ENCODE data around the gene ARFRP1.

Gene ARFRP1

GRCh38 chr20:63707558-63708300 is at the start of gene ARFRP1, which contains the start of gene ZGPAT:
ARFRP1 (minus strand) TSS chr20:63707976; CDS start chr20:63707091, 885 bp downstream.
ZGPAT (plus strand) TSS chr20:63708039; CDS start chr20:63708581, 542 bp downstream.
- DNase-seq = peak; percentile 77 to 85

DNA sequence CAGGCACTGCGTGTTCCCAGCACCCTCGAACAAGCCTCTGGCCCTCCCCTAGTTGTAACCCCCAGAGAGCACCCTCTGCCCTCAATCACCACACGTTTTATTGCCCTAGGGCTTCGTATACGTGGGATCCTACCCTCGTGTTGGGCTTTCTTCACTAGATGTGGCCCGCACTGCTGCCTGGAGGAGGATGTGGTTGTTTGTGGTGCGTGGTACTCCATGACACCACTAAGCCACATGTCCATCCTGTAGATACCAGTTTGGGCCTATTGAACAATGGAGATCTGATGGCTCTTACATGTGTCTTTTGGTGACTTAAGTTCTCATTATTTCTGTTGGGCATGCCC is 48.8 kb upstream of the ARFRP1 start:
- DNase-seq = no peak

GRCh38 chr20:63755933-63756647 is 48.3 kb upstream of the ARFRP1 start:
- DNase-seq = no peak

DNA sequence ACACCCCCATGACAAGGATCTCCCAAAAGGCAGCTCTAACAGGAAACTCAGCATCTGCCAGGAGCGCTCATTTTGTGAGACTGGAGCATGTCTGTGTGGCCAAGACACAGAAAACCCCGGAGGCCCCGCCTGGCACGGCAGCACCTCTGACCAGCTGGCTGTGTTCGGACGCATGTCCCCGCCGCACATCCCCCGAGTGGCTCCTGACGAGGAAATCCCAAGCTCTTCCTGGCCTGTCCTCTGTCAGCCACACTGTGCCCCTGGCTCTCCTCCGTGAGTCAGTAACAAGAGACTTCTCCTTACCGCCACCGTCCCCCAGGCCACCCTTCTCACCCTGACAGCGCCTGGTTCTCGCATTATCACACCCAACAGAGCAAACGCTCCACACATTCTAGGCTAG is 46.2 kb upstream of the ARFRP1 start:
- no peak for DNase-seq

GRCh38 chr20:63753381-63753780 is 45.6 kb upstream of the ARFRP1 start:
- DNase-seq = no peak

DNA sequence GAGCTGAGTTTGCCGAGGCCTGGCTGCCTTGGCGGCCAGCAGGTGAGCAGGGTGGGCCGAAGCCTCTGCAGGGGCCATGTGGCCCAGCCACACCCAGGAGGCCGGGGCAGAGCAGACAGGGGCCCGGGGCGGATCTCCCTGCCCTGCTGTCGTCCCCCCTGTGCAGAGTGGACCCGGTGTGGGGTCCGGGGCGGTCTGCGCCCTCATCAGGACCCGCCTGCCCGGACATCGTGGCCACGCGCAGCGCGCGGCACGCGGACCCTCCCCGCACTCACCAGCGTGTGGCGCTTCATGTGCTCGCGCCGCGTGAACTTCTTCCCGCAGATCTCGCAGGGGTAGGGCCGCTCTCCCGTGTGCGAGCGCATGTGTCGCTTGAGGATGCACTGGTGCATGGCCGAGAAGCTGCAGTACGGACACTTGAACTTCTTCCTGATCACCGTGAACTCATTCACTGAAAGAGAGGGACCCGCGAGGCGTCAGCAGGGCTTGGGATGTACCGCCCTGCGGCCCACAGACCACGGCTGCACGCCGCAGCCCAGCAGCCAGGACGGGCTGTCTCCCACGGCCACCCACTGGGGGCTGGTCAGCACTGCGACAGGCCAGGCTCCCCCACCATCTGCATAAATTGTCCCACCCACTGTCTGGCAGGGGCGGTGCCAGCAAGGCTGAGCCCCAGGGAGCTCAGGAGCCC is 44.8 kb upstream of the ARFRP1 start:
- DNase-seq = no peak

- DNase-seq = no peak
These were observed 43.9 kb upstream of the ARFRP1 start for GRCh38 chr20:63751471-63752271.

GRCh38 chr20:63750807-63751470 is 43.2 kb upstream of the ARFRP1 start:
- no peak for DNase-seq

- DNase-seq = no peak
These were observed 42.1 kb upstream of the ARFRP1 start for GRCh38 chr20:63749597-63750508.

GRCh38 chr20:63748934-63749270 is 41.1 kb upstream of the ARFRP1 start:
- no peak for DNase-seq

GRCh38 chr20:63748070-63748933 is 40.5 kb upstream of the ARFRP1 start:
- no peak for DNase-seq

DNA sequence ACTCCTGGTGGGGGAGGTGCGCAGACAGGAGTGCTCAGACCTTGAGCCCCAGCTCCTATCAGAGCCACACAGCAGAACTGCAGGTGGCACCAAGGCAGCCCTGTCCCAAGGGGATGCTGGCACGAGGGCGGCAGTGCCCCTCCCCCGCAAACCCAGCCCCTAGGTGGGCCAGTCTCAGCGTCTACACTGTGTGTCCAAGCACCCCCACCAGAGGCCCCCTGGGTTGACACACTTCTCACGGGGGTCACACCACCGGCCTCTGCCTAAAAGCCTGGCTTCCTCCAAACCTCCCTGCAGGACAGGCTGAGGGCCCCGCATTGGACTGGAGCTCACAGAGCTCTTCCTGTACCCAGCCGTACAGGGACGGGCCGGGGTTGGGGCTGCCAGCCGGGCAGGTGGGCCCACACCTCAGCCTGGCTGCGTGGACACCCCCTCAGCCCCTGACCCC is 39.9 kb upstream of the ARFRP1 start:
- DNase-seq = no peak

DNA sequence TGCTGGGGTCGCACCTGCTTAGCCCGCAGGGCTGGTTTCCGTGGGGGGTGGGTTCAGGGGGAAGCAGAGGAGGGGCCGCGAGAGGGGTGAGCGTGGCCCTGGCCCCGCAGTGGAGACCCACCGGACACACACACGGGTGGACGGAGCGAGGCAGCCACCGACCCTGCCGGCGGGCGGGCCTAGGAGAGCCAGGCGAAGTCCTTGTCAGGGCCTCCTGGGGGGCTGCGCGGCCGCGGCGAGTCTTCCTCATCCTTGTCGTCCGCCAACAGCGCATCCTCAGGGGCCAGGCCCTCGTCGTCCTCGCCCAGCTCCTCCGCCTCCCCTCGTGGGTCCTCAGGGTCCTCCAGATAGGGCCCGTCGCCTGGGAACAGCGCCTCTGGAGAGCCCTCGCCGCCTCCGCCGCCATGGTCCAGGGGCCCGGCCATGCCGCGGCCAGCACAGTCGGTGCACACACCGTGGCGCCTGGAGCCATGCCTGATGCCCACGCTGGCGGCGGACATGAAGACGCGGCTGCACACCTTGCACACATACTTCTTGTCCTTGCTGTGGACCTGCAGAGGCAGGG is 39.1 kb upstream of the ARFRP1 start:
- no peak for DNase-seq

DNA sequence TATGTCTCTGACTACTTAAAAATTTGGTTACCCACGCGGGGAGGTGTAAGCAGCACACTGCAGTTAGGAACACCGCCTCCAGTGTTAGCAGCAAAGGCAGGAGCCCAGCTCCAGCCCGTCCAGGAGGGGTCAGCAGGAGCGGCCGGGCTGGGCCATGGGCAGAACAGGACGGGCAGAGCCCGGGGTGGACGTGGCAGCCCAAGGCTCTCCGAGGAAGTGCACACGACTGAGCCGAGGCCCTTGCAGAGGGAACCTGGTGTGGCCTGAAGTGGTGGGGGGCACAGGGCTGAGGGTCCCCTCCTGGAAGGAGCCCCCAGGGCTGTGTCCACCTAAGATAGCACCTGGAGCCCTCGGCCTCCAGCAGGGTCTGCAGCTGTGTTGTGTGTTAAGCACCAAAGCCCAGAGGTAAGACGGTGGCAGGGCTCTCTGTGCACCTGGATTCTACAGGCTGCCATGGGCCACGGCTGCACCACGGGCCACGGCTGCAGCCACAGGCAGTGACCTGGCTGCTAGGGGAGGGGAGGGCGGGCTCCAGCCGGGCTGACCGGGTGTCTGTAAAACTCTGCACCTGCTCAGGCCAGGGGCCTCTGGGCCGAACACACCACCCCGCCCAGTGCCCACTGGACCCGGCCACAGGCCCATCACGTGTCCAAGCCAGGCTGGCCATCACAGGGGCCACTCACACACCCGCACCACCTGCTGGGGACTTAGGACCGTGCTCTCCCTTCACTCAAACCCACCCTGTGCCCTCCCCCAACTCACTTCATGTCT is 38.4 kb upstream of the ARFRP1 start:
- no peak for DNase-seq

GRCh38 chr20:63745424-63745805 is 37.6 kb upstream of the ARFRP1 start:
- DNase-seq = no peak

DNA sequence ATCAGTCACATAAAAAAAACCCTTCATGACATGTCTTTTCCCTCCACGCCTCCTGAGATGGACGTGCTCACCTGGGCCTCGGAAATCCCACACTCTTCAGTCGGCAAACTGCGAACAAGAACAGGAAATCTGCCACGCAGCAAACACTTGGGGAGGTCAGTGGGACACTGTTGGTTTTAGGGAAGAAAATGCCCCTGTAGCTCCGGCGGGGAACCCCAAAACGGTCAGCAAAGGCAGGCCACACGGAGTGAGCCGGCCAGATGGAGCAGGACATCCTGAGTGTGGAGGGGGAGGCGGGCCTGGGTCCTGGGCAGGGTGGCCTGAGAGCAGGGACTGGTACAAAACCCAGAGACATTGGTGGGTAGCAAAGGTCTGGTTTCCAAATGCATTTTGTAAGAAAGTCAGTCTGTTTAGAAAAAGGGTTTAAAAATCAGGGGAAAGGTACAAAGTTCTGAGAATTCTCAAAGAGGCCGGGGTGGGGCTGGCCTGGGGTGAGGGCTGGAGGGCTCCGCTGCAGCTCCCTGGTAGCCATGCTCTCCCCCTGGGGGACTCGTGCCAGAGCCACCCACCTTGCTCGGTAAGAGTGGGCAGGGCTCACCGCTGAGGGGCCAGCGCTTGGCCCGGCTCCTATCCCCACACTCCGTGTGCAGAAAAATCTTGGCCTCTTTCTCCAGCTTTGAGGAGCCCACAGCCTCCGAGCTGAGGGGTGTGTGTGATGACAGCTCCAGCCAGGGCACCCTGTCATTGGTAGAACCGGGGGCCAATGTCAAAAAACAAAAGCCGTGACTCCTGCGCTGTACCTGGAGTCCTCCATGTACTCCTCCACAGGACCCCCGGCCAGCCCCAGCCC is 37.0 kb upstream of the ARFRP1 start:
- DNase-seq = no peak

- DNase-seq = no peak
These were observed 36.4 kb upstream of the ARFRP1 start for GRCh38 chr20:63744158-63744557.

Measured in Kasumi-1 (cell line).